Activated CD4-positive, alpha-beta T cell treated with anti-CD3 and anti-CD28 coated beads, Interleukin-2, amount 10 ng/mL, durations not matched to agents 24 days and 14 days (primary cell): ENCODE measurements around the gene RHOBTB1. TPM values are rescaled to one million over a fixed set of nuclear protein-coding genes. Genes with fewer than 3 reads are reported as not detected.

Source experiments
- DNase-seq: peaks from one replicate; pipeline ENCODE4 v3.0.0; 2022
- H3K27ac Mint-ChIP-seq: one replicate; pipeline ENCODE4 v1.8.0; 2022; ENCODE audit warnings: mild to moderate bottlenecking, mixed read lengths
- H3K27me3 Mint-ChIP-seq: one replicate; pipeline ENCODE4 v1.8.0; 2022; ENCODE audit warnings: mixed read lengths
- H3K36me3 Mint-ChIP-seq: one replicate; pipeline ENCODE4 v1.8.0; 2022; ENCODE audit warnings: low read depth, mild to moderate bottlenecking, mixed read lengths
- H3K4me1 Mint-ChIP-seq: one replicate; pipeline ENCODE4 v1.8.0; 2021; ENCODE audit warnings: mixed read lengths
- H3K4me3 Mint-ChIP-seq: one replicate; pipeline ENCODE4 v1.8.0; 2022; ENCODE audit warnings: mild to moderate bottlenecking, moderate library complexity, mixed read lengths
- H3K9me3 Mint-ChIP-seq: one replicate; pipeline ENCODE4 v1.8.0; 2021; ENCODE audit warnings: mixed read lengths
- intact Hi-C: fragments of 100-400 bp; cut with micrococcal nuclease; formaldehyde crosslinking; loops from one replicate; pipeline ENCODE4 v1.15.1; 2023
- total RNA-seq: library from RNA; stranded (reverse); gene quantifications from 2 replicates; pipeline ENCODE4 v1.2.3, GENCODE V29; 2022

Gene RHOBTB1
- total RNA-seq, 1 donor from 2014 or later: not detected

GRCh38 chr10:60958892-60959601 is 15.1 kb upstream of the RHOBTB1 start:
- Mint-ChIP-seq H3K4me1 (peaks cover 6% of the 10 kb centered on the region), H3K36me3 (no peaks in the 10 kb centered on the region), H3K4me3 (no peak overlapping the region), H3K27ac (no peak overlapping the region), H3K27me3 (peaks cover 34% of the 10 kb centered on the region), H3K9me3 (no peaks in the 10 kb centered on the region)
- no peak for DNase-seq
- intact Hi-C loops: no loop called here

GRCh38 chr10:60957667-60958221 is 13.8 kb upstream of the RHOBTB1 start:
- intact Hi-C loops: no loop called here
- no peak for DNase-seq
- no peak overlapping the region for H3K27ac Mint-ChIP-seq
- no peaks in the 10 kb centered on the region for H3K4me1 Mint-ChIP-seq
- no peak overlapping the region for H3K4me3 Mint-ChIP-seq
- no peaks in the 10 kb centered on the region for H3K9me3 Mint-ChIP-seq
- H3K36me3 Mint-ChIP-seq: no peaks in the 10 kb centered on the region
- H3K27me3 Mint-ChIP-seq: peaks cover 37% of the 10 kb centered on the region

GRCh38 chr10:60955957-60956425 is 12.0 kb upstream of the RHOBTB1 start:
- Mint-ChIP-seq H3K36me3 (no peaks in the 10 kb centered on the region), H3K4me1 (no peaks in the 10 kb centered on the region), H3K9me3 (no peaks in the 10 kb centered on the region), H3K27ac (no peak overlapping the region), H3K27me3 (peaks cover 34% of the 10 kb centered on the region), H3K4me3 (no peak overlapping the region)
- no peak for DNase-seq
- intact Hi-C loops: no loop called here

- H3K36me3 Mint-ChIP-seq: no peaks in the 10 kb centered on the region
- H3K27ac Mint-ChIP-seq: no peak overlapping the region
- H3K4me3 Mint-ChIP-seq: no peak overlapping the region
- peaks cover 4% of the 10 kb centered on the region for H3K4me1 Mint-ChIP-seq
- no peak for DNase-seq
- no peaks in the 10 kb centered on the region for H3K9me3 Mint-ChIP-seq
- intact Hi-C loops: no loop called here
- H3K27me3 Mint-ChIP-seq: peaks cover 32% of the 10 kb centered on the region
Measured at GRCh38 chr10:60955316-60955715, 11.3 kb upstream of the RHOBTB1 start.

- Mint-ChIP-seq H3K9me3 (no peaks in the 10 kb centered on the region), H3K27me3 (peaks cover 34% of the 10 kb centered on the region), H3K27ac (no peak overlapping the region), H3K36me3 (no peaks in the 10 kb centered on the region), H3K4me3 (no peak overlapping the region), H3K4me1 (peaks cover 9% of the 10 kb centered on the region)
- intact Hi-C loops: no loop called here
- DNase-seq: no peak
Measured at GRCh38 chr10:60954035-60954434, 10.1 kb upstream of the RHOBTB1 start.

GRCh38 chr10:60953420-60953819 is 9.4 kb upstream of the RHOBTB1 start:
- H3K27me3 Mint-ChIP-seq: peaks cover 35% of the 10 kb centered on the region
- no peak overlapping the region for H3K27ac Mint-ChIP-seq
- DNase-seq: no peak
- H3K4me1 Mint-ChIP-seq: peaks cover 9% of the 10 kb centered on the region
- intact Hi-C loops: no loop called here
- H3K4me3 Mint-ChIP-seq: no peak overlapping the region
- H3K9me3 Mint-ChIP-seq: no peaks in the 10 kb centered on the region
- no peaks in the 10 kb centered on the region for H3K36me3 Mint-ChIP-seq

GRCh38 chr10:60952846-60953220 is 8.8 kb upstream of the RHOBTB1 start:
- H3K27ac Mint-ChIP-seq: no peak overlapping the region
- intact Hi-C loops: no loop called here
- peaks cover 9% of the 10 kb centered on the region for H3K4me1 Mint-ChIP-seq
- peaks cover 37% of the 10 kb centered on the region for H3K27me3 Mint-ChIP-seq
- H3K36me3 Mint-ChIP-seq: no peaks in the 10 kb centered on the region
- no peaks in the 10 kb centered on the region for H3K9me3 Mint-ChIP-seq
- H3K4me3 Mint-ChIP-seq: no peak overlapping the region
- no peak for DNase-seq

- Mint-ChIP-seq H3K4me1 (peaks cover 9% of the 10 kb centered on the region), H3K36me3 (no peaks in the 10 kb centered on the region), H3K27me3 (peaks cover 40% of the 10 kb centered on the region), H3K4me3 (no peak overlapping the region), H3K9me3 (no peaks in the 10 kb centered on the region), H3K27ac (no peak overlapping the region)
- no peak for DNase-seq
- intact Hi-C loops: no loop called here
Measured at GRCh38 chr10:60952067-60952845, 8.3 kb upstream of the RHOBTB1 start.

- Mint-ChIP-seq H3K27me3 (peaks cover 50% of the 10 kb centered on the region), H3K36me3 (no peaks in the 10 kb centered on the region), H3K9me3 (no peaks in the 10 kb centered on the region), H3K4me1 (peaks cover 9% of the 10 kb centered on the region), H3K4me3 (no peak overlapping the region), H3K27ac (no peak overlapping the region)
- intact Hi-C loops: no loop called here
- DNase-seq: no peak
Measured at GRCh38 chr10:60951272-60951724, 7.3 kb upstream of the RHOBTB1 start.

GRCh38 chr10:60950300-60950699 is 6.3 kb upstream of the RHOBTB1 start:
- Mint-ChIP-seq H3K4me1 (peaks cover 9% of the 10 kb centered on the region), H3K4me3 (no peak overlapping the region), H3K27me3 (peaks cover 56% of the 10 kb centered on the region), H3K9me3 (no peaks in the 10 kb centered on the region), H3K36me3 (no peaks in the 10 kb centered on the region), H3K27ac (no peak overlapping the region)
- DNase-seq: no peak
- intact Hi-C loops: no loop called here

- Mint-ChIP-seq H3K4me3 (no peak overlapping the region), H3K9me3 (no peaks in the 10 kb centered on the region), H3K36me3 (no peaks in the 10 kb centered on the region), H3K4me1 (peaks cover 11% of the 10 kb centered on the region), H3K27me3 (peaks cover 63% of the 10 kb centered on the region), H3K27ac (no peak overlapping the region)
- DNase-seq: no peak
- intact Hi-C loops: loop anchor here (10.0 kb wide), 1 partner anchor 714 kb away; no protein-coding TSS in a partner anchor
Measured at GRCh38 chr10:60948851-60949250, 4.9 kb upstream of the RHOBTB1 start.

- no peaks in the 10 kb centered on the region for H3K36me3 Mint-ChIP-seq
- peaks cover 80% of the 10 kb centered on the region for H3K27me3 Mint-ChIP-seq
- no peak overlapping the region for H3K27ac Mint-ChIP-seq
- intact Hi-C loops: loop anchor here (2.0 to 10.0 kb wide), 2 partner anchors 18 to 710 kb away; no protein-coding TSS in a partner anchor
- peaks cover 10% of the 10 kb centered on the region for H3K4me1 Mint-ChIP-seq
- no peak for DNase-seq
- H3K4me3 Mint-ChIP-seq: peak overlapping the region; percentile 82
- no peaks in the 10 kb centered on the region for H3K9me3 Mint-ChIP-seq
Measured at GRCh38 chr10:60944910-60945297, 919 bp upstream of the RHOBTB1 start.

GRCh38 chr10:60943316-60944057 is 498 bp downstream of the RHOBTB1 start:
- Mint-ChIP-seq H3K9me3 (no peaks in the 10 kb centered on the region), H3K4me3 (peak overlapping the region; percentile 80), H3K36me3 (no peaks in the 10 kb centered on the region), H3K27me3 (peaks cover 80% of the 10 kb centered on the region), H3K4me1 (peaks cover 8% of the 10 kb centered on the region), H3K27ac (peak overlapping the region; percentile 74)
- intact Hi-C loops: loop anchor here (2.0 to 10.0 kb wide), 3 partner anchors 19 to 709 kb away; no protein-coding TSS in a partner anchor
- DNase-seq: peak; percentile 70
